HL-60/S4 treated with retinoic acid at 250 ng/mL for 4 days and 3 days (cell line): Measurements from ENCODE around the gene SMIM7.
"Not testable (repeated sequence)": the region's sequence is repeated elsewhere in the genome, so short reads cannot be mapped to it uniquely, and the experiment has no call there.

Experiments
- in situ Hi-C: fragments of 300-500 bp; cut with MboI; formaldehyde crosslinking; loops from 2 replicates; pipeline ENCODE4 v1.7.0; 2022; ENCODE audit warnings: low sequenced_read_pairs

The SMIM7 gene

GRCh38 chr19:16655727-16656126 lies 4.2 kb downstream of the SMIM7 start:
- in situ Hi-C loops = no loop called here

DNA sequence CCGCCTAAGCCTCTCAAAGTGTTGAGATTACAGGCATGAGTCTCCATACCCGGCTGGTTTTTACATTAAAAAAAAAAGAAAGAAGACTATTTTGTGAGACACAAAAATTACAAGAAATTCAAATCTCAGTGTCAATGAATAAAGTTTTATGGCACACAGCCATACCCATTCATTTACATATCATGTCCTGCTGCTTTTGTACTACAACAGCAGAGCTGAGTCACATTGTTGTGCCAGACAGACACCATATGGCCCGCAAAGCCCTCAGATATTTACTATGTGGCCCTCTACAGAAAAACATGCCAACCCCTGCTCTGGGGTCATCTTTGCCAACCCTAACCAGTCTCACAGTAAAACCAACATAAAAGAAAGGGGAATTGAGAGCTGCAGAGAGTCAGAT lies 5.3 kb downstream of the SMIM7 start:
- in situ Hi-C loops = no loop called here

DNA sequence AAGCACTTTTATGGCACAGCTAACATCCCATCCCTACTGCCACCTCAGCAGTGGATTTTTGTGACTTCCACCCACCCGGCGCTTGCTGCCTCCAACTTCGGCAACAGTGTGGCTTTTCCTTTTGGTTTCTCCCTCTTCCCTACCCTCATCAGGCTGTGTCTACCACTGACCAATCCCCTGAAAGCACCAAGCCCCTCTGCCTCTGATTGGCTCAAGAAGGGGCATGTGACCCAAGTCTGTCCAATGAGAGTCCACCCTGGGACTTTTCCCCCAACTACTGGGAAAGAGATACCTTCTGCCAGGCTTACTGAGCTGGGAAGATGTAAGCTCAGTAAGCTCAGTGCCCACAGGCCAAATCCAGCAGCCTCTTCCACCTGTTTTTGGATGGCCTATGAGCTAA lies 5.8 kb downstream of the SMIM7 start:
- in situ Hi-C loops = no loop called here

GRCh38 chr19:16652854-16653253 lies 7.1 kb downstream of the SMIM7 start:
- in situ Hi-C loops = no loop called here

DNA sequence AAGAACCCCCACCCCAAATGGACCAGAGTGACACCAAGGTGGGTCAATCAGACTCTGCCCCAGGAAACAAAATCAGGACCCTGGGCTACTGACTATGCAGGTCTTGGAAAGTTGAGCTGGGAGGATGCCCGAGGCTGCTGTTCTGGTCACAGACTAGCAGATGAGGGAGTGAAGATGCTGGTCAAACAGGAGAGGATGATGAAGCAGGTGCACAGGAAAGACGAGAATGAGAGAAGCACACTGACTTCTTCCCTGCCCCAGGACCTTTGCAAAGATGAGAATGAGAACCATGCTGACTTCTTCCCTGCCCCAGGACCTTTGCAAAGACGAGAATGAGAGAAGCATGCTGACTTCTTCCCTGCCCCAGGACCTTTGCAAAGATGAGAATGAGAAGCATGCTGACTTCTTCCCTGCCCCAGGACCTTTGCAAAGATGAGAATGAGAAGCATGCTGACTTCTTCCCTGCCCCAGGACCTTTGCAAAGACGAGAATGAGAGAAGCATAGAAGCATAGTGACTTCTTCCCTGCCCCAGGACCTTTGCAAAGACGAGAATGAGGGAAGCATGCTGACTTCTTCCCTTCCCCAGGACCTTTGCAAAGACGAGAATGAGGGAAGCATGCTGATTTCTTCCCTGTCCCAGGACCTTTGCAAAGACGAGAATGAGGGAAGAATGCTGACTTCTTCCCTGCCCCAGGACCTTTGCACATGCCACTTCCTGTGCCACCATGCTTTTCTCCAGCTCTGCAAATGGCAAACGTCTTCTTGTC lies 8.3 kb downstream of the SMIM7 start:
- in situ Hi-C loops = not testable (repeated sequence)

GRCh38 chr19:16650821-16651220 lies 9.1 kb downstream of the SMIM7 start:
- in situ Hi-C loops = no loop called here

- in situ Hi-C loops = no loop called here
Observed at GRCh38 chr19:16649734-16650133, 10.2 kb downstream of the SMIM7 start.

GRCh38 chr19:16645140-16645539 lies 14.8 kb downstream of the SMIM7 start:
- in situ Hi-C loops = no loop called here

DNA sequence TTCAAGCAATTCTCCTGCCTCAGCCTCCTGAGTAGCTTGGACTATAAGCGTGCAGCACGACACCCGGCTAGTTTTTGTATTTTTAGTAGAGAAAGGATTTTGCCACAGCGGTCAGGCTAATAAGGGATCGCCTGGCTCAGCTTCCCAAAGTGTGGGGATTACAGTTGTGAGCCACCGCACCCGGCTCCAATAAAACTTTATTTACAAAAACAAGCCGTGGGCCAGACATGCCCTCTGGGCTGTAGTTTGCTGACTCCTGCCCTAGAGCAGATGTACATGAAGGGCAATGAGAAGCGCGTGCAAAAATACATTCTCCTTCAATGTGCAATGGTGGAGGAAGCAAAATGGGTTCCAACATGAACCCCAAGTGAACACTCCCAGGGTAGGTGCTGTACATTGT lies 18.2 kb downstream of the SMIM7 start:
- in situ Hi-C loops = no loop called here

- in situ Hi-C loops = no loop called here
Observed at GRCh38 chr19:16640951-16641350, 19.0 kb downstream of the SMIM7 start.

DNA sequence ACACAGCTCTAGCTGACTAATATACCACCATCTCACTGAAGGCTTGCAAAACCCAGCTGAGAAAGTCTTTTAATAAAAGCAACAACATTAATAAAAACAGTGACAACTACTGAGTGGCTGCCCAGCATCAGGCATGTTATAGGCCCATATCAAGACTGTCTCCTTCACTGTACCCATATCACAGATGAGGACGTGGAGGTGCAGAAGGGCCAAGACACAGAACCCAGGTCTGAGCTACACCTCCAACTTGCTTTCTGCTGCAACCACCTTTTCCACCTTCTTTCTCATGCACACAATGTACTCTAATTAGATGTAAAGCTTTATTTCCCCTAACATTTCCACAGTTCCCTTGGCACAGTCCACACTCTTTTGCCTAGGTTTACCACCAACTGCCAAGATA lies 21.3 kb downstream of the SMIM7 start:
- in situ Hi-C loops = no loop called here

GRCh38 chr19:16637535-16637934 lies 22.4 kb downstream of the SMIM7 start:
- in situ Hi-C loops = no loop called here

DNA sequence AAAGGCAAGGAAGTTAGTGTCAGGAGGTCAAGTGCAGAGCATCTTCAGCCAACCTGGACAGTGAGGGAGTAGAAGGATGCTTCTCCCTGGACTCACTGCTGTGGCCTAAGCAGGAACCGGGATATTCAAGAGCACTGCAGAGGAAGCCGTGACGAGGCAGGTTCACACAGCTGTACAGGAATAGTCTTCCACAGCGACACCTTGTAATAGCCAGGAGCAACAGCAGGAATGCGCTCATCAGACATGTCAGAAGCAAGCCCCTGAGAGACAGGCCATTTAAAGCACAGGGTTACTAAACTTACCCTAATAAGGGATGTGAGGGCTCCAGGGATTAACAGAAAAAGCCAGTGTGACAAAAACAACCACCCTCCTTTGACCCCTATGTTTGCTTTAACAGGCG lies 28.5 kb downstream of the SMIM7 start:
- in situ Hi-C loops = no loop called here

DNA sequence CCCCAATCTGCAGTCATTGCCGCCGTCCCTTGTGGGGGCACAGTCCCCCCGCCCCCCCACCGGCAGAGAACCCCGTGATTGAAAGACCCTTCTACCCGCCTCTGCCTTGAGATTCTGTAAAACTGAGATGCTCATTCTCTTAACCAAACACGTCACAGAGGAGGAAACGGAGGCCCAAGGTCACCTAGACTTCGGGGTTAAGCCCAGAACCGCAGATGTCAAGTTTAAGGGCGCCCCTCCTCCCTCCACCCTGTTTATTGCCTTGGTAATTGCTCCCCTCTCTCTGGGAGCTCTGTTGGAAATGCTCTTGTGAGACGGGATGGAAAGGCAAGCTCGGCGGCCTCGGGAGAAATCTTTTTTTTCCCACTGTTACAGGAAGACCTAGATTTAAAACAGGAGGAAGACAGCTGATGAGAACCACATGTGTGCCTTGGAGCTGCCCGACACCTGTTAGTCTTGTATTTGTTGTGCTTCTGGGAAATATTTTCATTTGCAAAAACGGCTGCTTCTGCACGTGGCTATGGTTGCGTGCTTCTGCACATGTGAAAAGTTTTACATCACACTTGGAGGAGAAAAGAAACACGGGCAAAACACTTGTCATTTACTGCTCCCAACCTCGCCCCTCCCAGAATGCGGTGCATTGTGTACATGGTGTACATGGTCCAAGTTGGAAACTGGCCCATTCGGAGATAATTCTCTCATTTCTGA lies 30.8 kb downstream of the SMIM7 start:
- in situ Hi-C loops = no loop called here

DNA sequence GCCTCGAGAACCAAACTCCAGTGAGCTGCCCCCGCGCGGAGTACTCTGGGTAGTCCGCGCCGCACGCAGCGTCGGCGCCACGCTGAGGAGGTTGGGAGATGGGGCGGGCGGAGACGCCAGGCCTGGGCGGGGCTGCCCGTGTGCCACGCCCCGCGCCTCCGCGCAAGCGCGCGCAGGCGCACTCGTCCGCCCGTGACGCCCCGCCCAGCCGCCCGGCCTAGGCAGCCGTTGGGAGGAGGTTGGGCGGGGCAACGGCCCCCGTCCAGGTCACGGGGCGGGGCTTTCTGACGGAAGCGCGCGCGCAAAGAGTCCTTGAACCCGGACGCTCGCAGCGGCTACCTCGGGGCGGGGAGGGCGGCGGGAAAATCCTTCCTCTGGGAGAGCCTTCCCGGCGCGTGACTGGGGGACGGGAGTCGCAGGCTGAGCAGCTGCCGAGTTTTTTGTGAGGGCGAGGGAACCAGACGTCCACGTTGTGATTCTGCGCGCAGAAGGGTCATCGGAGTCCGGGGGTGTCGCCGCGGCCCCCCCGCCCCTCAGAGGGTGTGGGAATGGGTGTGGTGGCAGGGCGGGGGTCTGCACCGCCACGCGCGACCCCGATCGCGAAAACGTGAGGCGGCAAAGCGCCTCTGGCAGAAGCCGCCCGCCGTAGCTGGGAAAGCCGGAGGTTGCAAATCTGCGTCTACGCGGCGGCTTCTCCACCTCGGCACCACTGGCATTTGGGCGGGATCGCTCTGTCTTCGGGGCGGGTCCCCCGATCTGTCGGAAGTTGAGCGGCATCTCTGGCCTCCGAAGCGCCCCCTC lies 31.6 kb downstream of the SMIM7 start, which contains the start of gene MED26:
TSS of gene MED26 (minus strand) at position 22 of the 801 bp plus-strand sequence. CDS start 261 bp downstream, outside the sequence.
- in situ Hi-C loops = no loop called here

- in situ Hi-C loops = no loop called here
Observed at GRCh38 chr19:16627928-16628182, 32.1 kb downstream of the SMIM7 start.

DNA sequence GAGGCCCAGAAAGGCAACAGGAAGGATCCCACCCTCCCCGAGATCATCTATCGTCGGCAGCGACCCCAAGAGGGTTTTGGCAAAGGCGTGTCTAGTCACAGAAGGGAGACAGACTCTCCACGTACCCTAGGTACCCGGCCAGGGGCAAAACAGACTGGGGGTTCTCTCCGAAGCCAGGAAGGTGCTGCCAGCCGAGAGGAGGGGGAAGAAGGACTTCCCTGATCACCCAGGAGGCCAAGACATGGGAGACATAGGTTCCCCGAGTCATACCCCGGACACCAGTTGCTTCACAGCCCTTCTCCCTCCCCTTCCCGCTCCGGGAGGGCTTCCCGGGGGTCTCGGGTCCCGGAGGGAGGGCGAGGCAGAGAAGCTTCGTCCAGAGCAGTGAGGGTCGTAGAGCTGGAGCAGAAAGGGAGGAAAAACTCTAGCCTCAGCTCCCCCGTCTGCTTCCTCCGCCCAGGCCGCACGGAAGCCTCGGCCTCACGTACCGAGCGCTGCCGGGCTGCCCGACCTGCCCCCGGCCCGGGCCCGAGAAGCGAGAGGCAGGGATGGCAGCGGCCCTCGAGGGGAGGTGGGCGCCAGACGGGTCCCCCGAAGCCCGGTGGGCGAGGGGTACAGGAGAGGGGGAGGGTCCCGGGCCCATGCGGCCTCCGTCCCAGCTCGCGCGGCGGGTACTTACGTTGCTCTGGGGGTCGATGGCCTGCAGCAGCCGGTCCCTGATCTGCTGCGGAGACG lies 32.6 kb downstream of the SMIM7 start:
- in situ Hi-C loops = no loop called here

DNA sequence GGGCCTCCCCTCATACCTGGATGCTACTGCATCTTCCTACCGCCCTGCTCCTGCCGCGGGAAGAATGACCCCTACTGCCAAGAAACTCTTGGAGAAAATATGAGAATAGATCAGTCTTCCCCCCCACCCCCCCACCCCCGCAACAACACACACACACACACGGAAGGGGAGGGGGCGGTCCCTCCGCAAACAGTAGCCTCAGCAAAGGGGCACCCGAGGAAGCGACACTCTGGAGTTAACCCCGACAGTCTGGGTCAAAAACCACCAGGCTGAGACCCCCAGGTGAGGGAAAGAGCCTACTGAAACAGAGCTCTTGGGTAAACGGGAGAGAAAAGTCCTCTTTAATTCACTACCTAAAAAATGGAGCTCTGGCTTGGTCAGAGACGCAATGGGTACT lies 33.1 kb downstream of the SMIM7 start:
- in situ Hi-C loops = no loop called here

DNA sequence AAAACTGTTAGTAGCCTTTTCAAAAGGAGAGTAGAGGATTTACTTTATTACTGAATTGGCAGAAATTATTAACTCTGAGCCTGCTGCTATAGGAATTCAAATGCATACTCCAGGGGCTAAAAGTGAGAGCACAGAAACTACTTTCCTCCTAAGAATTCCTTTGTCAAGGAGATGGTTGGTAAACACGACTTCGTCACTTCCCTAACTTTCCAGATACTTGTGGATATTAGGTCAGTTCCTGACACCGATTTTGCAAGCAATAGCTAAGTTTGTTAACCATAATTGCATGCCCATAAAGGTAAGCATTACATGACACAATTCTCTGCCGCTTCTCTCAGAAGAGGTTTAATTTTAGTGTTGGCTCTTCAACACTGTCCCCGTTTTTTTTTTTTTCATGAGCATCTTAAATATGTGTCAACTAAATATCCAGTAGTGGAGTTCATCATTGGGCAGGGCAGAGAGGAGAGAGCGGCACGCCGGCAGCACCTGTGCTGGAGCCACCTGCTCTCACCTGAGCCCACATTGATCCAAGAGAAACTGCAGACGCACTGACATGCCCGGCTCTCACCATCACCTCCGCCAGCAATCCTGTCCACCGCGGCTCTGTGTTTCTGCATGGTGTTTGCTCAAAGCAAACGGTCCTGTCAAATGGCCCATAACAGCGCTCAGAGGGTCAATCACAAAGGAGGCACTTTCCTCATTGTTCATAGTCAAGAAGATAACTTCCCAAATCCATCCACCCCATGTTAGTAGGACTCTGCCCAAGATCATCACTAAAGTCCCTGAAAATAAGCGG lies 34.6 kb downstream of the SMIM7 start:
- in situ Hi-C loops = no loop called here

DNA sequence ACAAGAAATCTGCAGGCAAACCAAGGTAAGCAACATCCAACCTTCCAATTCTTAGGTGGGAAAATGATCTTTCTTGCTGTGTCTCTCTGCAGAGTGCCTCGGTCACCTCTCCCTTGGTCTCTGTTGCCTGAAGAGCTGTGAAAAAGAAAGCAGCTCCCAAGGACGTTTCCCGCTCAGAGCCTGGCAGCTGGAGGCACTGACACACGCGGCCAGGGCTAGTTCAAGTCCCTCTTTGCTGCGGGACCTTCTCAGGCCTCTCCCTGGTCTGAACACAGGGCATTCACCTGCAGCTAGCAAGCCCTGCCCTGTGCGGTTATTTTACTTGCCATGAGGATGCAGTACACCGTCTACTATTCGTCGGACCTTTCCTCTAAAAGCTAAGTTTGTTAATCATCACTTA lies 35.7 kb downstream of the SMIM7 start:
- in situ Hi-C loops = no loop called here
